Tibial nerve (tissue), 4 donors: ENCODE results near the gene TYMP. TPM values are rescaled to one million over a fixed set of nuclear protein-coding genes. Genes with fewer than 3 reads are reported as not detected.

Experiments
- DNase-seq, 2 donors: peaks; one replicate each; pipeline ENCODE4 v3.0.0-alpha.2; 2019; ENCODE audit warnings: low spot score in 2 of 2
- H3K27ac ChIP-seq, 4 donors: fragments of 200-600 bp; sonication (generic) in 3 of 4; one replicate each; pipeline ENCODE4 v1.5.1; 2017 to 2019; ENCODE audit warnings: mild to moderate bottlenecking in 1 of 4
- H3K27me3 ChIP-seq, 2 donors: fragments of 200-600 bp; sonication (generic) in 1 of 2; one replicate each; pipeline versions ENCODE4 v1.5.1 to v1.6.0; 2017 to 2019
- H3K36me3 ChIP-seq, 3 donors: fragments of 200-600 bp; sonication (generic); one replicate each; pipeline ENCODE4 v1.5.1; 2018 to 2019
- H3K4me1 ChIP-seq, 4 donors: fragments of 200-600 bp; sonication (generic) in 3 of 4; one replicate each; pipeline ENCODE4 v1.5.1; 2017 to 2019
- H3K4me3 ChIP-seq, 4 donors: fragments of 200-600 bp; sonication (generic) in 3 of 4; one replicate each; pipeline ENCODE4 v1.5.1; 2017 to 2019; ENCODE audit warnings: mild to moderate bottlenecking in 1 of 4, moderate library complexity in 1 of 4
- H3K9me3 ChIP-seq, 4 donors: fragments of 200-600 bp; sonication (generic) in 3 of 4; one replicate each; pipeline ENCODE4 v1.5.1; 2017 to 2019
- CTCF ChIP-seq, 5 experiments: fragments of 200-600 bp in 3 of 5; fragments of 450-650 bp in 2 of 5; sonication (generic) in 3 of 5; IDR thresholded peaks; one replicate each; pipeline ENCODE4 v1.5.1; 2016 to 2019; ENCODE audit warnings: antibody characterized with exemption in 5 of 5, mild to moderate bottlenecking in 3 of 5, moderate library complexity in 2 of 5
- EP300 ChIP-seq, 2 donors: sonication (generic); formaldehyde crosslinking; IDR thresholded peaks; one replicate each; pipeline ENCODE4 v1.6.1; 2017; ENCODE audit warnings: antibody characterized with exemption in 2 of 2, mild to moderate bottlenecking in 1 of 2
- POLR2A ChIP-seq, 2 donors: fragments of 450-650 bp; IDR thresholded peaks; one replicate each; pipeline ENCODE4 v1.6.1; 2017; ENCODE audit warnings: antibody characterized with exemption in 2 of 2, mild to moderate bottlenecking in 2 of 2, moderate library complexity in 2 of 2
- WGBS, 2 donors: methylation state at CpG; one replicate each; pipeline ENCODE4 v1.1.5; 2018; 5-methylcytosine and 5-hydroxymethylcytosine counted together
- total RNA-seq, 4 donors: library from RNA; depleted of rRNA; stranded (reverse); fragments of >200 nt; gene quantifications; one replicate each; pipeline ENCODE4 v1.1.0, GENCODE V29; 2016

Gene TYMP
- total RNA-seq, 4 donors from 2014 or later: 33.1 to 239 (median 60.3) TPM

- no peak for DNase-seq
- no peaks in the 10 kb centered on the region for H3K27me3 ChIP-seq
- H3K36me3 ChIP-seq: peaks cover 0 to 64% (median 7%) of the 10 kb centered on the region in 3 donors
Measured at GRCh38 chr22:50569041-50569459, 39.2 kb upstream of the TYMP start.

GRCh38 chr22:50568626-50569025 is 38.8 kb upstream of the TYMP start:
- no peak for DNase-seq
- WGBS, 2 donors: 85 to 87% methylated on average over 6 to 7 of the region's 7 CpGs
- Histone ChIP-seq H3K27ac (no peak overlapping the region), H3K4me1 (peaks cover 0 to 7% (median 2%) of the 10 kb centered on the region in 4 donors), H3K27me3 (no peaks in the 10 kb centered on the region), H3K36me3 (peaks cover 0 to 59% (median 7%) of the 10 kb centered on the region in 3 donors), H3K4me3 (no peak overlapping the region), H3K9me3 (no peaks in the 10 kb centered on the region)
- TF ChIP-seq CTCF (IDR thresholded peaks at IDR 0.05) (no peak), POLR2A (IDR thresholded peaks at IDR 0.05) (no peak), EP300 (IDR thresholded peaks at IDR 0.05) (no peak)

More at GRCh38 chr22:50569041-50569459, 39.2 kb upstream of the TYMP start:
- WGBS, 2 donors: 80 to 89% methylated on average over 5 to 8 of the region's 8 CpGs
- TF ChIP-seq CTCF (IDR thresholded peaks at IDR 0.05): no peak
- TF ChIP-seq EP300 (IDR thresholded peaks at IDR 0.05): no peak
- TF ChIP-seq POLR2A (IDR thresholded peaks at IDR 0.05): no peak
- H3K9me3 ChIP-seq: no peaks in the 10 kb centered on the region
- H3K27ac ChIP-seq: no peak overlapping the region
- H3K4me1 ChIP-seq: peaks cover 0 to 3% (median 0%) of the 10 kb centered on the region in 4 donors
- no peak overlapping the region for H3K4me3 ChIP-seq

- no peak for TF ChIP-seq EP300 (IDR thresholded peaks at IDR 0.05)
- Histone ChIP-seq H3K4me1 (peaks cover 0 to 12% (median 6%) of the 10 kb centered on the region in 4 donors), H3K27me3 (no peaks in the 10 kb centered on the region), H3K9me3 (no peaks in the 10 kb centered on the region), H3K36me3 (peaks cover 0 to 51% (median 7%) of the 10 kb centered on the region in 3 donors), H3K4me3 (no peak overlapping the region), H3K27ac (no peak overlapping the region)
- no peak for DNase-seq
- 90 to 95% methylated on average over 7 of the region's 7 CpGs for WGBS, 2 donors
Measured at GRCh38 chr22:50567721-50568252, 38.0 kb upstream of the TYMP start.

- peaks cover 0 to 16% (median 6%) of the 10 kb centered on the region in 4 donors for H3K4me1 ChIP-seq
- peak overlapping the region in 1 of 4 donors; percentile 74 for H3K27ac ChIP-seq
- TF ChIP-seq POLR2A (IDR thresholded peaks at IDR 0.05): no peak
- TF ChIP-seq EP300 (IDR thresholded peaks at IDR 0.05): no peak
- TF ChIP-seq CTCF (IDR thresholded peaks at IDR 0.05): no peak
- H3K9me3 ChIP-seq: no peaks in the 10 kb centered on the region
- no peak for DNase-seq
- no peak overlapping the region for H3K4me3 ChIP-seq
- WGBS, 2 donors: 83 to 93% methylated on average over 11 of the region's 11 CpGs
- no peaks in the 10 kb centered on the region for H3K27me3 ChIP-seq
- peaks cover 0 to 16% (median 0%) of the 10 kb centered on the region in 3 donors for H3K36me3 ChIP-seq
Measured at GRCh38 chr22:50564289-50564688, 34.5 kb upstream of the TYMP start.

- peaks cover 0 to 16% (median 6%) of the 10 kb centered on the region in 4 donors for H3K4me1 ChIP-seq
- peak overlapping the region in 3 of 4 donors; percentile 15 to 78 (median 74) for H3K27ac ChIP-seq
- peak overlapping the region; percentile 32 to 67 (median 44) for H3K4me3 ChIP-seq
- no peaks in the 10 kb centered on the region for H3K27me3 ChIP-seq
- no peaks in the 10 kb centered on the region for H3K9me3 ChIP-seq
- peaks cover 0 to 9% (median 0%) of the 10 kb centered on the region in 3 donors for H3K36me3 ChIP-seq
- 19 to 21% methylated on average over 17 of the region's 17 CpGs for WGBS, 2 donors
- DNase-seq: no peak
- TF ChIP-seq EP300 (IDR thresholded peaks at IDR 0.05) (no peak), CTCF (IDR thresholded peaks at IDR 0.05) (no peak), POLR2A (IDR thresholded peaks at IDR 0.05) (no peak)
Measured at GRCh38 chr22:50563413-50564160, 33.8 kb upstream of the TYMP start.
